Hepatocyte (in vitro differentiated cells): Measurements from ENCODE around the gene IRAK1. TPM values are rescaled to one million over a fixed set of nuclear protein-coding genes. Genes with fewer than 3 reads are reported as not detected.
A peak's percentile ranks its signal among the peaks of the same experiment; 100 is the strongest.

Source experiments
- DNase-seq: peaks from one replicate; pipeline ENCODE4 v3.0.0-alpha.2; 2016; ENCODE audit warnings: low spot score
- H2AFZ ChIP-seq: fragments of 200-600 bp; sonication (generic); 2 replicates; pipeline ENCODE4 v1.6.0; 2016; ENCODE audit warnings: antibody characterized with exemption, mild to moderate bottlenecking
- H3K27ac ChIP-seq: fragments of 200-600 bp; sonication (generic); 2 replicates; pipeline ENCODE4 v1.5.1; 2016; ENCODE audit warnings: mild to moderate bottlenecking
- H3K27me3 ChIP-seq: fragments of 200-600 bp; sonication (generic); 2 replicates; pipeline ENCODE4 v1.6.1; 2016
- H3K36me3 ChIP-seq: fragments of 200-600 bp; sonication (generic); replicated peaks from 2 replicates; pipeline ENCODE4 v1.5.1; 2016; ENCODE audit warnings: low read depth; ENCODE audit not compliant: insufficient read depth
- H3K4me1 ChIP-seq: fragments of 200-600 bp; sonication (generic); 2 replicates; pipeline ENCODE4 v1.5.1; 2016; ENCODE audit warnings: mild to moderate bottlenecking, moderate library complexity; ENCODE audit not compliant: insufficient read depth
- H3K4me2 ChIP-seq: fragments of 200-600 bp; sonication (generic); 2 replicates; pipeline ENCODE4 v1.6.0; 2016
- H3K4me3 ChIP-seq: fragments of 200-600 bp; sonication (generic); 2 replicates; pipeline ENCODE4 v1.5.1; 2016; ENCODE audit warnings: mild to moderate bottlenecking
- H3K79me2 ChIP-seq: fragments of 200-600 bp; sonication (generic); 2 replicates; pipeline ENCODE4 v1.6.0; 2017; ENCODE audit warnings: mild to moderate bottlenecking
- H3K9me2 ChIP-seq: fragments of 200-600 bp; sonication (generic); replicated peaks from 2 replicates; pipeline ENCODE4 v1.6.0; 2017; ENCODE audit warnings: mild to moderate bottlenecking; ENCODE audit not compliant: insufficient read depth
- H3K9me3 ChIP-seq: fragments of 200-600 bp; sonication (generic); 2 replicates; pipeline ENCODE4 v1.5.1; 2016; ENCODE audit warnings: low read depth, mild to moderate bottlenecking
- H4K20me1 ChIP-seq: fragments of 200-600 bp; sonication (generic); 2 replicates; pipeline ENCODE4 v1.6.0; 2016; ENCODE audit warnings: mild to moderate bottlenecking; ENCODE audit not compliant: insufficient read depth, poor library complexity, severe bottlenecking
- EZH2 ChIP-seq: fragments of 200-600 bp; sonication (generic); IDR thresholded peaks from 2 replicates; pipeline ENCODE4 v1.6.1; 2016; ENCODE audit warnings: antibody characterized with exemption, mild to moderate bottlenecking, borderline replicate concordance
- EZH2phosphoT487 ChIP-seq: fragments of 200-600 bp; sonication (generic); IDR thresholded peaks from one replicate; pipeline ENCODE4 v1.6.1; 2018; ENCODE audit warnings: antibody characterized with exemption, mild to moderate bottlenecking, low read depth, moderate library complexity; ENCODE audit not compliant: unreplicated experiment, severe bottlenecking
- WGBS: methylation state at CpG from one replicate; pipeline ENCODE4 v1.1.6; 2016; ENCODE audit warnings: low lambda C conversion rate; ENCODE audit errors: missing lambda C conversion rate; 5-methylcytosine and 5-hydroxymethylcytosine counted together
- polyA plus RNA-seq: library from polyadenylated mRNA; unstranded; fragments of >200 nt; fragmentation: Nextera tagmentation; extraction: Ambion mirVana; gene quantifications from 2 replicates; pipeline ENCODE4 v1.2.1, GENCODE V29; 2016
- total RNA-seq: library from RNA; depleted of rRNA; stranded (reverse); fragments of >200 nt; gene quantifications from 2 replicates; pipeline ENCODE4 v1.2.3, GENCODE V29; 2014
- TF ChIP-seq, protein P1 (sequence below): fragments of 200-600 bp; sonication (generic); IDR thresholded peaks from 2 replicates; pipeline ENCODE4 v1.5.1; 2016; ENCODE audit warnings: antibody characterized with exemption, mild to moderate bottlenecking; ENCODE audit not compliant: poor library complexity

The IRAK1 gene
- total and polyA plus RNA-seq, 2 experiments from 2014 or later, result 44.1 to 99.4 TPM

DNA sequence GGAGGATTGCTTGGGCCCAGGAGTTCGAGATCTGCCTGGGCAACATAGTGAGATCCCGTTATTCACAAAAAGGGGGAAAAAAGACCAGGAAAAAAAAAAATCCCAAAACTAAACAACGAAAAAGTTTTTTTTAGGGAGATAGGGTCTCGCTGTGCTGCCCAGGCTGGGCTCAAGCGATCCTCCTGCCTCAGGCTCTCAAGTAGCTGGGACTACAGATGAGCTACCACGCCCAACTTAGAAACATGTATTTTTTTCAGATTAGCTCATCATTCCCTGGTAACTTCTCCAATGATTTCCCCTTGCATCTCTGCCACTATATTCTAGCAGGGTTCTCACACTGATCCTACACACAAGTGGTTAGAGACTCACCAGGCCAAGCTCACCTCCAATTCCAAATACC lies 24.4 kb upstream of the IRAK1 start:
- H3K4me3 ChIP-seq, result no peak overlapping the region
- peaks cover 41% of the 10 kb centered on the region for H3K4me1 ChIP-seq
- TF ChIP-seq, protein P1, sequence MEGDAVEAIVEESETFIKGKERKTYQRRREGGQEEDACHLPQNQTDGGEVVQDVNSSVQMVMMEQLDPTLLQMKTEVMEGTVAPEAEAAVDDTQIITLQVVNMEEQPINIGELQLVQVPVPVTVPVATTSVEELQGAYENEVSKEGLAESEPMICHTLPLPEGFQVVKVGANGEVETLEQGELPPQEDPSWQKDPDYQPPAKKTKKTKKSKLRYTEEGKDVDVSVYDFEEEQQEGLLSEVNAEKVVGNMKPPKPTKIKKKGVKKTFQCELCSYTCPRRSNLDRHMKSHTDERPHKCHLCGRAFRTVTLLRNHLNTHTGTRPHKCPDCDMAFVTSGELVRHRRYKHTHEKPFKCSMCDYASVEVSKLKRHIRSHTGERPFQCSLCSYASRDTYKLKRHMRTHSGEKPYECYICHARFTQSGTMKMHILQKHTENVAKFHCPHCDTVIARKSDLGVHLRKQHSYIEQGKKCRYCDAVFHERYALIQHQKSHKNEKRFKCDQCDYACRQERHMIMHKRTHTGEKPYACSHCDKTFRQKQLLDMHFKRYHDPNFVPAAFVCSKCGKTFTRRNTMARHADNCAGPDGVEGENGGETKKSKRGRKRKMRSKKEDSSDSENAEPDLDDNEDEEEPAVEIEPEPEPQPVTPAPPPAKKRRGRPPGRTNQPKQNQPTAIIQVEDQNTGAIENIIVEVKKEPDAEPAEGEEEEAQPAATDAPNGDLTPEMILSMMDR, result no peak
- TF ChIP-seq EZH2, result no peak
- no peak for TF ChIP-seq EZH2phosphoT487
- peak overlapping the region; percentile 93 for H3K27ac ChIP-seq
- no peaks in the 10 kb centered on the region for H4K20me1 ChIP-seq
- H3K79me2 ChIP-seq, result peaks cover 41% of the 10 kb centered on the region
- 81% methylated on average over 6 of the region's 6 CpGs for WGBS
- DNase-seq, result no peak
- H3K9me2 ChIP-seq, result no peaks in the 10 kb centered on the region
- H3K4me2 ChIP-seq, result no peak overlapping the region
- H3K9me3 ChIP-seq, result no peaks in the 10 kb centered on the region
- H2AFZ ChIP-seq, result no peak overlapping the region
- H3K27me3 ChIP-seq, result no peaks in the 10 kb centered on the region
- H3K36me3 ChIP-seq, result no peaks in the 10 kb centered on the region

DNA sequence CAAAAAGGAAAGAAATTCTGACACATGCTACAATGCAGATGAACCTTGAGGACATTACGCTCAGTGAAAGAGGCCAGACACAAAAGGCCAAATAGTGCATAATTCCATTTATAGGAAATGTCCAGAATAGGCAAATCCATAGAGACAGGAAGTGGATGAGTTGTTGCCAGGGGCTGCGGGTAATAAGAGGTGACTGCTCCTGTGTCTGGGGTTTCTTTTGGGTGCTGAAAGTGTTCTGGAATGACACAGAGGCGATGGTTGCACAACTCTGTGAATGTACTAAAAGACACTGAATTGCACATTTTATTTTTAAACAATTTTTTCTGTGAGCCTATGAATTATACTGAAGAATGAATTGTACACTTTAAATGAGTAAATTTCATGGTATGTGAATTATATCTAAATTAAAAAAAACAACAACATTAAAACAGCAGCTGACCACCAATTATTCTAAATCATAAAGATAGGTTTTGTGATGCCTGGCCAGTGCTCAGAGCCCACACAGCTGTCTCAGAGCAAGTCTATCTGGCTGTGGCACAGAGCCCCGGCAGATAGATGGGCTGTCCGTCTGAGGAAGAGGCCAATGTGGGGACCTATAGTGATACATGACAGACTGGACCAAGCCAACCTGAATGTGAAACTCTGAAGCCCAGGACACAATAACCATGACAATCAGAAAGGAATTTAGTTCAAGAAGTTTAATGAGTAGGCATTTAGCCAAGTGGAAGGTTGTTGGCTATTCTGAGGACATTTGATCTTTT lies 23.5 kb upstream of the IRAK1 start:
- TF ChIP-seq EZH2, result no peak
- TF ChIP-seq, protein P1, result no peak
- no peak for TF ChIP-seq EZH2phosphoT487
- peaks cover 41% of the 10 kb centered on the region for H3K4me1 ChIP-seq
- WGBS, result 77% methylated on average over 5 of the region's 5 CpGs
- no peaks in the 10 kb centered on the region for H4K20me1 ChIP-seq
- peaks cover 38% of the 10 kb centered on the region for H3K79me2 ChIP-seq
- no peak overlapping the region for H3K4me2 ChIP-seq
- H3K27me3 ChIP-seq, result no peaks in the 10 kb centered on the region
- peak overlapping the region; percentile 93 for H3K27ac ChIP-seq
- no peak for DNase-seq
- no peak overlapping the region for H2AFZ ChIP-seq
- H3K36me3 ChIP-seq, result no peaks in the 10 kb centered on the region
- no peak overlapping the region for H3K4me3 ChIP-seq
- H3K9me3 ChIP-seq, result no peaks in the 10 kb centered on the region
- H3K9me2 ChIP-seq, result no peaks in the 10 kb centered on the region

DNA sequence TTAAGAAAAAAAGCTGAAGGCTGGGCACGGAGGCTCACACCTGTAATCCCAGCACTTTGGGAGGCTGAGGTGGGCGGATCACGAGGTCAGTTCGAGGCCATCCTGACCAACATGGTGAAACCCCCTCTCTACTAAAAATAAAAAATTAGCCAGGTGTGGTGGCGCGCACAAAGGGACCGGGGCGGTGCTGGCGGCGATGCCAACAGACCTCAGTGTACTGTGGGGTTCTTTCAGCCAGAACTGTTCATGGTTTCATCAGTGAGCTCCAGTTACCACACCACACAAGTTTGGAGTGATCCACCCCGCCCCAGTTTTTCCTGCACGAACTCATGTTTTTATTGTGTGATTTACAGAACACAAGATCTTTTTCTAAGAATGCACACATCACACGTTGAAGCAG lies 21.2 kb upstream of the IRAK1 start:
- TF ChIP-seq EZH2, result no peak
- TF ChIP-seq EZH2phosphoT487, result no peak
- TF ChIP-seq, protein P1, result no peak
- peaks cover 28% of the 10 kb centered on the region for H3K4me1 ChIP-seq
- H4K20me1 ChIP-seq, result no peaks in the 10 kb centered on the region
- H3K36me3 ChIP-seq, result no peaks in the 10 kb centered on the region
- 82% methylated on average over 13 of the region's 13 CpGs for WGBS
- H3K9me2 ChIP-seq, result no peaks in the 10 kb centered on the region
- H3K4me2 ChIP-seq, result no peak overlapping the region
- peaks cover 42% of the 10 kb centered on the region for H3K79me2 ChIP-seq
- H3K27me3 ChIP-seq, result no peaks in the 10 kb centered on the region
- no peak overlapping the region for H2AFZ ChIP-seq
- no peaks in the 10 kb centered on the region for H3K9me3 ChIP-seq
- peak overlapping the region; percentile 93 for H3K27ac ChIP-seq
- no peak for DNase-seq
- no peak overlapping the region for H3K4me3 ChIP-seq
